H1 (cell line): ENCODE results near the gene SMG7. TPM values are rescaled to one million over a fixed set of nuclear protein-coding genes. Genes with fewer than 3 reads are reported as not detected.

Source experiments
- CTCF ChIA-PET: fragments of 300-600 bp; sonication (Branson Sonifier 250); formaldehyde crosslinking; loops from one replicate; lab custom pipeline; 2021; ENCODE audit not compliant: partially characterized antibody; lab: Charles Lee
- POLR2A ChIA-PET: fragments of 300-600 bp; sonication (Branson Sonifier 250); formaldehyde crosslinking; loops from one replicate; lab custom pipeline; 2021; ENCODE audit warnings: inconsistent platforms; ENCODE audit not compliant: partially characterized antibody; lab: Charles Lee
- DNase-seq, 2 experiments: peaks; one replicate each; pipeline versions ENCODE4 v3.0.0 to v3.0.0-alpha.2; 2010 to 2022; ENCODE audit warnings: low spot score in 2 of 2, low read depth in 1 of 2, mixed read lengths in 1 of 2
- FAIRE-seq: peaks from 2 replicates; lab custom pipeline; 2011; peaks lifted over from hg19 to GRCh38; lab: Jason Lieb, UNC
- H2AFZ ChIP-seq: 2 replicates; pipeline ENCODE4 v1.8.1; 2012; ENCODE audit warnings: low read length, inconsistent platforms
- H2AK5ac ChIP-seq: 2 replicates; pipeline ENCODE4 v1.6.1; 2013; ENCODE audit warnings: low read depth, low read length
- H2BK120ac ChIP-seq: replicated peaks from 2 replicates; pipeline ENCODE3; 2013; ENCODE audit warnings: low read depth, low read length, inconsistent platforms
- H2BK12ac ChIP-seq: 2 replicates; pipeline ENCODE4 v1.6.1; 2013; ENCODE audit warnings: low read depth, low read length
- H2BK15ac ChIP-seq: 2 replicates; pipeline ENCODE4 v1.6.1; 2013; ENCODE audit warnings: low read length
- H2BK20ac ChIP-seq: 2 replicates; pipeline ENCODE4 v1.6.1; 2013; ENCODE audit warnings: low read length
- H2BK5ac ChIP-seq: 2 replicates; pipeline ENCODE4 v1.6.1; 2013; ENCODE audit warnings: low read depth, low read length
- H3K14ac ChIP-seq: 2 replicates; pipeline ENCODE4 v1.6.1; 2013; ENCODE audit warnings: inconsistent platforms; ENCODE audit not compliant: insufficient read length
- H3K18ac ChIP-seq: 2 replicates; pipeline ENCODE4 v1.6.1; 2013; ENCODE audit warnings: low read length; ENCODE audit errors: extremely low read depth
- H3K23ac ChIP-seq: 2 replicates; pipeline ENCODE4 v1.6.1; 2013; ENCODE audit warnings: inconsistent platforms; ENCODE audit not compliant: insufficient read length
- H3K23me2 ChIP-seq: 2 replicates; pipeline ENCODE4 v1.6.1; 2013; ENCODE audit warnings: low read depth, low read length
- H3K27ac ChIP-seq: 2 replicates; pipeline ENCODE4 v1.6.1; 2011; ENCODE audit warnings: low read depth, low read length, inconsistent platforms
- H3K27me3 ChIP-seq, 4 experiments: replicated peaks in 1 of 4; 1 replicate in 1 of 4; 2 replicates in 3 of 4; pipeline versions ENCODE4 v1.6.1 to v1.8.1; 2011 to 2013; ENCODE audit warnings: low read length in 3 of 4, mild to moderate bottlenecking in 3 of 4, inconsistent platforms in 2 of 4, mixed read lengths in 2 of 4, moderate library complexity in 1 of 4; ENCODE audit not compliant: control insufficient read depth in 3 of 4, insufficient read depth in 3 of 4; ENCODE audit errors: extremely low read depth in 1 of 4
- H3K36me3 ChIP-seq, 4 experiments: 2 replicates each; pipeline versions ENCODE4 v1.6.1 to v1.8.1; 2011 to 2013; ENCODE audit warnings: mild to moderate bottlenecking in 4 of 4, low read length in 3 of 4, moderate library complexity in 2 of 4, control low read depth in 1 of 4, inconsistent platforms in 1 of 4; ENCODE audit not compliant: insufficient read depth in 4 of 4, control insufficient read depth in 2 of 4
- H3K4ac ChIP-seq: replicated peaks from 2 replicates; pipeline ENCODE3; 2013; ENCODE audit warnings: low read length, low read depth, mixed read lengths, inconsistent platforms; ENCODE audit not compliant: insufficient read length
- H3K4me1 ChIP-seq, 4 experiments: replicated peaks in 1 of 4; 1 replicate in 1 of 4; 2 replicates in 3 of 4; pipeline versions ENCODE4 v1.6.1 to v1.8.1; 2011 to 2013; ENCODE audit warnings: low read length in 3 of 4, inconsistent platforms in 2 of 4, mixed read lengths in 1 of 4; ENCODE audit not compliant: insufficient read depth in 4 of 4, control insufficient read depth in 3 of 4
- H3K4me2 ChIP-seq, 2 experiments: 2 replicates each; pipeline versions ENCODE4 v1.6.1 to v1.8.1; 2011 to 2013; ENCODE audit warnings: low read depth in 2 of 2, low read length in 2 of 2, control low read depth in 1 of 2, inconsistent platforms in 1 of 2, mild to moderate bottlenecking in 1 of 2; ENCODE audit not compliant: insufficient read depth in 1 of 2
- H3K4me3 ChIP-seq, 4 experiments: fragments of 200-600, 300-600 bp in 1 of 4; sonication (generic), shearing (Covaris generic), sonication (Bioruptor Twin) in 1 of 4; 2 replicates each; pipeline versions ENCODE4 v1.5.1 to v1.8.1; 2011 to 2016; ENCODE audit warnings: low read length in 4 of 4, low read depth in 3 of 4, control low read depth in 2 of 4, inconsistent platforms in 2 of 4, mild to moderate bottlenecking in 2 of 4, mixed read lengths in 1 of 4, moderate library complexity in 1 of 4; ENCODE audit not compliant: insufficient read depth in 2 of 4; ENCODE audit errors: extremely low read depth in 1 of 4
- H3K56ac ChIP-seq: replicated peaks from 2 replicates; pipeline ENCODE3; 2013; ENCODE audit warnings: low read depth, mild to moderate bottlenecking, mixed read lengths, low read length, inconsistent platforms; ENCODE audit not compliant: insufficient read length
- H3K79me1 ChIP-seq: 2 replicates; pipeline ENCODE4 v1.6.1; 2013; ENCODE audit warnings: low read depth, low read length, control low read depth
- H3K79me2 ChIP-seq, 2 experiments: 2 replicates each; pipeline versions ENCODE4 v1.6.1 to v1.8.1; 2012 to 2013; ENCODE audit warnings: low read length in 2 of 2, mild to moderate bottlenecking in 2 of 2, inconsistent platforms in 1 of 2; ENCODE audit not compliant: insufficient read depth in 2 of 2, control insufficient read depth in 1 of 2
- H3K9ac ChIP-seq, 4 experiments: replicated peaks in 1 of 4; 1 replicate in 1 of 4; 2 replicates in 3 of 4; pipeline versions ENCODE4 v1.6.1 to v1.8.1; 2011 to 2013; ENCODE audit warnings: low read depth in 3 of 4, low read length in 3 of 4, control low read depth in 2 of 4, mild to moderate bottlenecking in 2 of 4, moderate library complexity in 2 of 4, inconsistent platforms in 1 of 4; ENCODE audit errors: extremely low read depth in 1 of 4
- H3K9me3 ChIP-seq, 2 experiments: 2 replicates each; pipeline versions ENCODE4 v1.6.1 to v1.8.1; 2012 to 2013; ENCODE audit warnings: mild to moderate bottlenecking in 2 of 2, moderate library complexity in 2 of 2, control low read depth in 1 of 2, inconsistent platforms in 1 of 2, low read depth in 1 of 2, low read length in 1 of 2, mixed read lengths in 1 of 2; ENCODE audit not compliant: insufficient read depth in 2 of 2
- H4K20me1 ChIP-seq, 2 experiments: replicated peaks in 1 of 2; 2 replicates each; pipeline versions ENCODE3 to v1.8.1; 2011 to 2013; ENCODE audit warnings: inconsistent platforms in 2 of 2, low read length in 2 of 2, mild to moderate bottlenecking in 1 of 2; ENCODE audit not compliant: insufficient read depth in 2 of 2, control insufficient read depth in 1 of 2
- H4K5ac ChIP-seq: 2 replicates; pipeline ENCODE4 v1.6.1; 2013; ENCODE audit warnings: low read length, low read depth, mixed read lengths, inconsistent platforms; ENCODE audit not compliant: insufficient read length
- H4K8ac ChIP-seq: 2 replicates; pipeline ENCODE4 v1.8.0; 2013; ENCODE audit warnings: mild to moderate bottlenecking, moderate library complexity, low read length, inconsistent platforms; ENCODE audit not compliant: insufficient read depth; ENCODE audit errors: extremely low read depth
- H4K91ac ChIP-seq: replicated peaks from 2 replicates; pipeline ENCODE3; 2013; ENCODE audit warnings: low read length, mixed read lengths, inconsistent platforms; ENCODE audit not compliant: insufficient read length
- BRCA1 ChIP-seq: IDR thresholded peaks from 2 replicates; pipeline ENCODE4 v1.6.1; 2012; ENCODE audit warnings: low read depth, low read length, improper control_type of control experiment
- CBX8 ChIP-seq: fragments of 300-800, 300-1000 bp; sonication (generic); IDR thresholded peaks from 2 replicates; pipeline ENCODE4 v1.7.1; 2016; ENCODE audit warnings: low read depth, low read length, borderline replicate concordance
- CREB1 ChIP-seq: IDR thresholded peaks from 2 replicates; pipeline ENCODE4 v1.6.1; 2012; ENCODE audit warnings: inconsistent platforms
- EP300 ChIP-seq, 2 experiments: IDR thresholded peaks; 1 replicate in 1 of 2; 2 replicates in 1 of 2; pipeline ENCODE4 v1.6.1; 2011 to 2012; ENCODE audit warnings: low read depth in 2 of 2, low read length in 2 of 2, mild to moderate bottlenecking in 2 of 2, borderline replicate concordance in 1 of 2, inconsistent platforms in 1 of 2, moderate library complexity in 1 of 2
- GABPA ChIP-seq: IDR thresholded peaks from 2 replicates; pipeline ENCODE4 v1.6.1; 2011; ENCODE audit warnings: mild to moderate bottlenecking, low read length, moderate library complexity, borderline replicate concordance; ENCODE audit not compliant: insufficient read depth
- GTF2F1 ChIP-seq: IDR thresholded peaks from 2 replicates; pipeline ENCODE4 v1.6.1; 2012; ENCODE audit warnings: low read depth, low read length, improper control_type of control experiment, borderline replicate concordance
- NRF1 ChIP-seq: IDR thresholded peaks from 2 replicates; pipeline ENCODE4 v1.6.1; 2011; ENCODE audit warnings: mild to moderate bottlenecking, low read depth, low read length, improper control_type of control experiment
- POU5F1 ChIP-seq: IDR thresholded peaks from 2 replicates; pipeline ENCODE4 v1.6.1; 2011; ENCODE audit warnings: low read depth, mild to moderate bottlenecking, low read length, moderate library complexity
- RBBP5 ChIP-seq: IDR thresholded peaks from 2 replicates; pipeline ENCODE4 v1.7.1; 2012; ENCODE audit warnings: low read depth, mild to moderate bottlenecking, inconsistent platforms, low read length, moderate library complexity, borderline replicate concordance
- RFX5 ChIP-seq: IDR thresholded peaks from 2 replicates; pipeline ENCODE4 v1.6.1; 2011; ENCODE audit warnings: low read depth, low read length, improper control_type of control experiment, borderline replicate concordance
- SIRT6 ChIP-seq: IDR thresholded peaks from one replicate; pipeline ENCODE4 v1.7.1; 2012; ENCODE audit warnings: low read length, inconsistent platforms
- ZNF274 ChIP-seq: IDR thresholded peaks from 2 replicates; pipeline ENCODE4 v1.7.0; 2012; ENCODE audit warnings: low read length, borderline replicate concordance; ENCODE audit errors: extremely low read depth
- WGBS, 2 experiments: shearing (Covaris generic) in 1 of 2; methylation state at CpG; one replicate each; pipeline versions ENCODE4 v1.1.6 to v1.1.7; 2013 to 2015; ENCODE audit warnings: low lambda C conversion rate in 2 of 2, mixed read lengths in 2 of 2, inconsistent platforms in 1 of 2, low coverage in 1 of 2, missing lambda C conversion rate in 1 of 2; ENCODE audit not compliant: insufficient replicate concordance in 2 of 2, insufficient coverage in 1 of 2, insufficient read length in 1 of 2; ENCODE audit errors: extremely low coverage in 1 of 2, missing lambda C conversion rate in 1 of 2; 5-methylcytosine and 5-hydroxymethylcytosine counted together
- polyA plus RNA-seq, 7 experiments: library from polyadenylated mRNA; depleted of rRNA in 3 of 7; stranded (reverse) in 5 of 7; unstranded in 2 of 7; fragments of >200 nt in 5 of 7; fragments of 200-250 nt in 2 of 7; gene quantifications; 1 replicate in 5 of 7; 2 replicates in 1 of 7; 4 replicates in 1 of 7; pipeline versions ENCODE4 v1.2.1 to v1.2.3, GENCODE V29; 2011 to 2013; ENCODE audit warnings: missing spikeins in 2 of 7, mixed read lengths in 2 of 7
- total RNA-seq: library from RNA; stranded (reverse); fragmentation: NEBNext Ultra II Directional; extraction: Animal tissue kit (Norgen Biotek cat#: 25700); gene quantifications from 2 replicates; pipeline ENCODE4 v1.2.1, GENCODE V29; 2021

The SMG7 gene
- total and polyA plus RNA-seq, 2 of the 8 experiments (the other 6 are each of a cell fraction or from before 2014, with no cell fraction given), result 39.3 to 65.6 TPM

GRCh38 chr1:183443466-183443865 lies 28.8 kb upstream of the SMG7 start:
- H3K4me1 ChIP-seq, result no peaks in the 10 kb centered on the region
- H3K23ac ChIP-seq, result no peak overlapping the region
- TF ChIP-seq BRCA1, result no peak
- no peak for TF ChIP-seq NRF1
- no peak for TF ChIP-seq RFX5
- TF ChIP-seq POU5F1, result no peak
- no peak for TF ChIP-seq GABPA
- no peak for TF ChIP-seq GTF2F1
- TF ChIP-seq SIRT6, result no peak
- TF ChIP-seq CBX8, result no peak
- TF ChIP-seq CREB1, result no peak
- TF ChIP-seq ZNF274, result no peak
- no peak for TF ChIP-seq EP300 (IDR thresholded peaks at IDR 0.05; ENCODE audit: borderline replicate concordance in 1 of 2, low read depth in 2 of 2, low read length in 2 of 2)
- no peak for TF ChIP-seq RBBP5
- no peak overlapping the region for H4K8ac ChIP-seq
- no peak overlapping the region for H2BK20ac ChIP-seq
- no peak overlapping the region for H3K14ac ChIP-seq
- no peak overlapping the region for H3K4me2 ChIP-seq
- no peaks in the 10 kb centered on the region for H3K27me3 ChIP-seq
- no peak overlapping the region for H3K4me3 ChIP-seq
- no peak overlapping the region for H3K9ac ChIP-seq
- no peak overlapping the region for H2BK120ac ChIP-seq
- no peak overlapping the region for H3K18ac ChIP-seq
- H2AK5ac ChIP-seq, result no peak overlapping the region
- no peak overlapping the region for H4K91ac ChIP-seq
- H3K4ac ChIP-seq, result no peak overlapping the region
- no peaks in the 10 kb centered on the region for H3K9me3 ChIP-seq
- ChIA-PET CTCF (interaction anchor here (1.4 kb wide), 1 partner anchor 23 kb away, joined by 3 read pairs; no protein-coding TSS in a partner anchor), POLR2A (interaction anchor here (1.0 kb wide), 1 partner anchor 13 kb away, joined by 3 read pairs; no protein-coding TSS in a partner anchor)
- no peak overlapping the region for H2BK12ac ChIP-seq
- no peak overlapping the region for H4K5ac ChIP-seq
- H3K27ac ChIP-seq, result no peak overlapping the region
- H2AFZ ChIP-seq, result no peak overlapping the region
- no peaks in the 10 kb centered on the region for H4K20me1 ChIP-seq
- no peak overlapping the region for H2BK5ac ChIP-seq
- no peak overlapping the region for H2BK15ac ChIP-seq
- H3K79me2 ChIP-seq, result no peaks in the 10 kb centered on the region
- 92% methylated on average over 1 of the region's 1 CpG; no CpG with 5 or more reads in 1 of the 2 experiments for WGBS, 2 experiments
- H3K36me3 ChIP-seq, result no peaks in the 10 kb centered on the region
- FAIRE-seq, result no peak
- H3K56ac ChIP-seq, result no peak overlapping the region
- DNase-seq, result no peak
- peaks cover 2% of the 10 kb centered on the region; the same call in 1 of the 2 replicates for H3K23me2 ChIP-seq
- H3K79me1 ChIP-seq, result no peaks in the 10 kb centered on the region
